OCI-LY3 (cell line): ENCODE results near the gene LILRA2.
"Not testable (repeated sequence)": the region's sequence is repeated elsewhere in the genome, so short reads cannot be mapped to it uniquely, and the experiment has no call there.

Experiments used
- CTCF ChIP-seq: fragments of 200-600, 300-600 bp; sonication (generic); IDR thresholded peaks from 2 replicates; pipeline ENCODE4 v1.5.1; 2014; ENCODE audit warnings: antibody characterized with exemption, low read length, low read depth
- EZH2phosphoT487 ChIP-seq: fragments of 200-600 bp; shearing (Covaris generic); IDR thresholded peaks from 2 replicates; pipeline ENCODE4 v1.6.1; 2018; ENCODE audit warnings: antibody characterized with exemption, mixed run types, low read depth

DNA sequence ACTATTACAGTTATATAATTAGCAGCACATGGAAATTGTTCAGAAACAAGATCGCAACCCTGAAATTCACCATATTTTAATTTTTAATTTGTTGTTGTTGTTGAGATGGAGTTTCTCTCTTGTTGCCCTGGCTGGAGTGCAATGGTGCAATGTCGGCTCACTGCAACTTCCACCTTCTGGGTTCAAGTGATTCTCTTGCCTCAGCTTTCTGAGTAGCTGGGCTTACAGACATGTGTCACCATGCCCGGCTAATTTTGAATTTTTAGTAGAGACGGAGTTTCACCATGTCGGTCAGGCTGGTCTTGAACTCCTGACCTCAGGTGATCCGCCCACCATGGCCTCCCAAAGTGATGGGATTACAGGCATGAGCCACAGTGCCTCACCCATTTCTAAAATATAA, 10.4 kb upstream of the LILRA2 start:
- TF ChIP-seq CTCF, EZH2phosphoT487: not testable (repeated sequence)
